ENCODE measurements around the gene MPI.

DNA sequence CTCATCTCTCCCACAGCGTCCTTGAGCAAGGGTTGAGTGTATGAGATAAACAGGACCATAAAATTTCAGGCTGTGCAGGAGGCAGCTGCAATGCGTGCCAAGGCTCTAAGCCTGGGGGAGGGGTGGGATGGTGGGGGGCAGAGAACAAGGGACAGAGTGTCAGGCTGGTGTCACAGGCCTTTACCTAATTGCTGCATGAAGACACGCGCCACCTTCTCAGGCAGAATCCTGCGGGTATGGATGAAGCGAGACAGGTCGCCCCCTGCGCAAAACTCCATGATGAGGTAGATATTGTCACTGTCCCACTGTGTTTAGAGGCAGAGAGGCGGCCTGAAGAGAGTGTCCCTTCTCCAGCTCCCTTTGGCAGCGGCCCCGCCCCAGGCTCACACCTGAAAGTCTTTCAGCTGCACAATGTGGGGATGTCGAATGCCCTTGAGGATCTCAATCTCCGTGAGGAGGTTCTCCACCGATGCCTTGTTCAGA, 47.9 kb upstream of the MPI start:
- TF ChIP-seq, protein P1, sequence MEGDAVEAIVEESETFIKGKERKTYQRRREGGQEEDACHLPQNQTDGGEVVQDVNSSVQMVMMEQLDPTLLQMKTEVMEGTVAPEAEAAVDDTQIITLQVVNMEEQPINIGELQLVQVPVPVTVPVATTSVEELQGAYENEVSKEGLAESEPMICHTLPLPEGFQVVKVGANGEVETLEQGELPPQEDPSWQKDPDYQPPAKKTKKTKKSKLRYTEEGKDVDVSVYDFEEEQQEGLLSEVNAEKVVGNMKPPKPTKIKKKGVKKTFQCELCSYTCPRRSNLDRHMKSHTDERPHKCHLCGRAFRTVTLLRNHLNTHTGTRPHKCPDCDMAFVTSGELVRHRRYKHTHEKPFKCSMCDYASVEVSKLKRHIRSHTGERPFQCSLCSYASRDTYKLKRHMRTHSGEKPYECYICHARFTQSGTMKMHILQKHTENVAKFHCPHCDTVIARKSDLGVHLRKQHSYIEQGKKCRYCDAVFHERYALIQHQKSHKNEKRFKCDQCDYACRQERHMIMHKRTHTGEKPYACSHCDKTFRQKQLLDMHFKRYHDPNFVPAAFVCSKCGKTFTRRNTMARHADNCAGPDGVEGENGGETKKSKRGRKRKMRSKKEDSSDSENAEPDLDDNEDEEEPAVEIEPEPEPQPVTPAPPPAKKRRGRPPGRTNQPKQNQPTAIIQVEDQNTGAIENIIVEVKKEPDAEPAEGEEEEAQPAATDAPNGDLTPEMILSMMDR (IDR thresholded peaks at IDR 0.05): no peak
- no peak for TF ChIP-seq EZH2 (IDR thresholded peaks at IDR 0.05)
